NOMO-1 treated with DMSO at 0.1 percent for 48 hours (cell line): ENCODE results near the gene NOC4L.

ENCODE experiments used
- DNase-seq: peaks from one replicate; lab custom pipeline; 2025; ENCODE audit not compliant: unreplicated experiment; lab: John Stamatoyannopoulos, UW

Gene NOC4L

GRCh38 chr12:132179431-132180362 is 35.4 kb downstream of the NOC4L start:
- DNase-seq = no peak

- no peak for DNase-seq
Measured at GRCh38 chr12:132180648-132181546, 36.6 kb downstream of the NOC4L start.

GRCh38 chr12:132181570-132182200 is 37.4 kb downstream of the NOC4L start:
- DNase-seq = no peak

GRCh38 chr12:132182206-132182710 is 38.0 kb downstream of the NOC4L start:
- DNase-seq = no peak

DNA sequence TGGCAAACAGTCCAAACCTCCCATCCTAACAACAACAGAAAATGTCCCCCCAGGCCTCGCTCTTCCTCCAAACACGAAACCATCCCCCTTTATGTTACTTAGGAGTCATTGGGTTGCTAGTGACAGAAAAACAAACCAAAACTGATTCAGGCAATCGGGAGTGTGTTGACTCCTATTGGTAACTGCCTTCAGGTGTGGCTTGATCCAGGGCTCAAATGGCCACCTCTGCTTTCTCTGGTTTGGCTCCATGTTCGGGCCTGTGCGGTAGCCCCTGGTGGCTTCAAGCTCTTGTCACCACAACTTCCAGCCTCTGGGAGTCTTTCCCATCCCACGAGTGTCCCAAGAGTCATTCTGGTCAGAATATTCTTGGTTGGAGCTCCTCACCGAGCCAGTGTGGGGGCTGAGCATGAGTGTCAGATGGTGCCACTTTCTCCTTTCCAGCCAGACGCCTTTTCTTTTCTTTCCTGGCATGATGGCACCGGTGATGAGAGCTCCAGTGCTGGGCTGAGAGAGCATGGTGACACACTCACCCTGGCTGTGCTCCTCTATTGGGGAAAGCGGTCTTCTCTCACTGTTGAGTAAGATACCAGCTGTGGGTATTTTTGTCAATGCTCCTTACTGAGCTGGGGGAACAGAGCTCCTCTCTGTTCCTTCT is 38.6 kb downstream of the NOC4L start:
- DNase-seq = no peak

DNA sequence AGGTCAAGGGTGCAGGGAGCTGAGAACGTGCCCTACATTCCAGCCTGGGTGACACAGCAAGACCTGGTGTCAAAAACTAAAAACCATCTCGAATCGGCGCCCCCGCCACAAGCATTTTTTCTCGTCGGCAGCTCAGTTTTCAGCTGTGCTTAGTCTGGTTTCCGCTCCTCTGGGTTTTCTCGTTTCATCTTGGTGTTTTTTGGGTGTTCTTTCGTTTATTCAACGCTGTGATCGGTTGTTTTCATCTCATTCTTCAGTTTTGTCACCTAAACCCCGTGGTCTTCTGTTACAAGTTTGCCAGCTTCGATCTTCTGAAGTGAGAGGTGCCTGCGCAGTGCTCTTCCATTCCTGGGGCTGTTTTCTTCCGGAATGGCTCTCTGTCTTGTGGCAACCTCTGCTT is 41.4 kb downstream of the NOC4L start:
- no peak for DNase-seq

- DNase-seq = no peak
Measured at GRCh38 chr12:132186208-132186856, 42.1 kb downstream of the NOC4L start.

DNA sequence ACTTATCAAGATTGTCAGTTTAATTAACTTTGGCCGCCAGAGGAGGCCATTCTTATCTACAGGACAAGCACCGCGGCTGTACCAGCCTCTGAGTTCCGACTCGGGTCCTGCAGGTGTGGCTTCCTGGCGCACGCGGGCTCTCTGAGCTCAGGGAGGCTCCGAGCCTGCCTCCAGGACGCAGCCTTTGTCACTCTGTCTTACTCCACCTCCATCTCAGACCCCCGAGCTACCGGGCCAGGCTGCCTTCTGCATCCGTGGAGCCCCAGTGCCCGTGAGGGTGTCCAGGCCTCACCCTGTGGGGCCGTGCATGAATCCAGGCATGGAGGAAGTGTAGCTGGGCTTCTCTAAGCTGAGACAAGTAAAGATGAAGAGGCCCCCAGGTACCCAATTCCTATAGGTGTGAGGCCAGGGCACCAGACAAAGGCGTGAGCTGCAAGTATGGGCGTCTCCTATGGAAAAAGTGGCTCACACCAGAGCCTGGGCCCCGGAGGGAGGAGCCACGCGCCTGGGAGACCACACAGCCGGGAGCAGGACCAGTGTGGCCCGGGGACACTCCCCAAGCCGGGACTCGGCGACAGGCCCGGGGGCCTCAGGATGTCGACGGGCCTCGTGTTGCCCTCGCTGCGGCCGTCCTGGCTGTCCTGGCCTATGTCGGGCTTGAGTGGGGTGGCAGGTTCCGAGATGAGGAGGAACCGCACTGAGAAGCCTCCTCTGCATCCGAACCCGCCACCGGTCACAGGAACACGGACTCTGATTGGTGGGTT is 42.8 kb downstream of the NOC4L start:
- no peak for DNase-seq

- DNase-seq = no peak
Measured at GRCh38 chr12:132187646-132188450, 43.6 kb downstream of the NOC4L start.

DNA sequence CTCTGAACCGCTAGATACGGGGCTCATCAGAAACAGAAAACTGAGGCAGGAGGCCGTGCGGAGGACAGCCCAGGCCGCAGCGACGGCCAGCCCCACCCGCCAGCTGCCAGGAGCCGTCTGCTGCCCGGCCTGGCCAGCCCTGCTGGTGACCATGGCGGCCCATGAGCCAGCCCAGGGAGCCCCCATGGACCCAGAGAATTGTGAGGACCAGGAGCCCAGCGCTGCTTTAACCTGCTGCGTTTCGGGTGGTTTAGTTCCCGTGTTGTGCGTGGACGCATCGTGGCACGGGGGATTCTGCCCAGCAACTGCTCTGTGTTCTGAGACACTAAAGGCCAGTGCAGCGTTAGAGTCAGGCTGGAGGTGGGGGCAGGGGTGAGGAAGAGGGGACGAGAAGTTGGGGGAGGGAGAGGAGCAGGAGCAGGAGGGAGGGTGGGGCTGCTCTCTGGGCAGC is 44.2 kb downstream of the NOC4L start:
- DNase-seq = no peak

GRCh38 chr12:132188916-132189325 is 44.7 kb downstream of the NOC4L start:
- no peak for DNase-seq

DNA sequence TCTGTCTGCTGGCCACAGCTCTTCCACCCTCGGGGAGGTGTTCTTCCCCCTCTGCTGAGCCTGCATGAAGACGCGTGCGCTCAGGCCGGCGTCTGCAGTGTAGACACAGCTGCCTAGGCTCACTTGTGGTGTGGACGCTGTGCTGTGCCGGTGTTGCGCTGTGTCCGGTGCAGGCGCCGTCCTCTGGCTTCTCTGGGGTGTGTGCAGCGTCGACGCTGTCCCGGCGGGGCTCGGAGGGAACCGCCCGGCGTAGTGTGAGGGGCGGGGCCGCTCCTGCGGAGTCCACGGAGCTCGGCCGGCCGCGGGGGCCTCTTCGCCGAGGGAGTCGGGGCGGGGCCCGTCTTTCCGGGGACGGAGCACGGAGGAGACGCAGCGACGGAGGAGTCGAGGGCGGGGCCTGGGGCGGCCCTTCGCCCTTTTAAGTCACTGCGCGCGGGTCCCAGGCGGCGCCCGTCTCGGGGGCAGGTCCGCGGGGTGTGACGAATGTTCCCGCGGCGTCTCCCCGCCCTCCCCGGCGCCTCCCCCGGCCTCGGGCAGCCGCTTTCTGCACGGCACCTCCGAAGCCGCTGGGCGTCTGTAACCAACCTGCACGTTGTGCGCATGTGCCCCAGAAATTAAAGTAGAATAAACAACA is 45.2 kb downstream of the NOC4L start:
- DNase-seq = peak; percentile 98

- DNase-seq = no peak
Measured at GRCh38 chr12:132190012-132190755, 45.9 kb downstream of the NOC4L start.

DNA sequence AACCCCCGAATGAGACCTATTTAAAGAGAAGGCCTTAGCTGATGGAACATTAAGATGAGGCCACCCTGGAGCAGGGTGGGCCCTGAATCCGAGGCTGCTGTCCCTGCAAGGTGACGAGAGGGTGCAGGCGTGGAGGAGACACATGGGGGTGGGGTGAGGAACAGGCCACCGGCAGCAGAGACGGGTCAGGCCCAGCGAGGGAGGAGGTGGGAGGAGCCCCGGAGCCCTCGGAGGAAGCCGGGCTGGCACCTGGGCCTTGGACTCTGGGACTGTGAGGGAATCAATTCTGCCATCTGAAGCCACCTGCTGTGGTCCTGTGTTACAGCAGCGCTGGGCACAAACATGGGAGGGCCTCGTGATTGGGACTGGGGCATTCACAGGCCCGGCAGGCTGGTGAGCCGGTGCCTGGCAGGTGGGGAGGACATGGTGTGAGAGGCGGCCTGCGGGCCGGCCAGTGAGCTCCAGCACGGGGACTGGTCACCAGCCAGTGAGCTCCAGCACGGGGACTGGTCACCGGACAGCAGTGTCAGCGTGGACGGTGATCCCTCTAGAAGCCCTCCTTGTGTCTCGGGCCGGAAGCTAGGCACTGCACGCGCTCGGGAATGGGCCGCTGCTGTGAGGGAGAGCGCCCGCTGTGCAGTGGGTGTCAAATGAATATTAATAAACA is 46.7 kb downstream of the NOC4L start:
- no peak for DNase-seq

GRCh38 chr12:132191715-132192553 is 47.7 kb downstream of the NOC4L start:
- DNase-seq = no peak

- DNase-seq = no peak
Measured at GRCh38 chr12:132194056-132194455, 49.8 kb downstream of the NOC4L start.
